CD14-positive monocyte (primary cell): ENCODE measurements around the gene NEDD1. TPM values are rescaled to one million over a fixed set of nuclear protein-coding genes. Genes with fewer than 3 reads are reported as not detected.

Experiments used
- DNase-seq, 3 donors: peaks; one replicate each; pipeline ENCODE4 v3.0.0-alpha.2; 2011 to 2022
- H2AFZ ChIP-seq: 2 replicates; pipeline ENCODE4 v1.6.0; 2012; ENCODE audit warnings: mild to moderate bottlenecking, low read depth, low read length, inconsistent platforms; ENCODE audit not compliant: insufficient read depth, poor library complexity, severe bottlenecking
- H3K27ac ChIP-seq, 2 donors: 1 replicate in 1 of 2; 2 replicates in 1 of 2; pipeline ENCODE4 v1.5.1; 2012 to 2013; ENCODE audit warnings: low read length in 2 of 2, control low read depth in 1 of 2, inconsistent platforms in 1 of 2, low read depth in 1 of 2, mild to moderate bottlenecking in 1 of 2
- H3K27me3 ChIP-seq, 2 donors: one replicate each; pipeline versions ENCODE4 v1.6.0 to v1.6.1; 2011 to 2013; ENCODE audit warnings: low read length in 2 of 2; ENCODE audit not compliant: control insufficient read depth in 2 of 2, insufficient read depth in 2 of 2
- H3K36me3 ChIP-seq, 2 donors: replicated peaks in 1 of 2; 1 replicate in 1 of 2; 2 replicates in 1 of 2; pipeline versions ENCODE4 v1.5.1 to v1.6.1; 2012 to 2013; ENCODE audit warnings: low read length in 2 of 2, control low read depth in 1 of 2, inconsistent platforms in 1 of 2, mild to moderate bottlenecking in 1 of 2; ENCODE audit not compliant: insufficient read depth in 2 of 2, control insufficient read depth in 1 of 2
- H3K4me1 ChIP-seq, 2 donors: 1 replicate in 1 of 2; 2 replicates in 1 of 2; pipeline versions ENCODE4 v1.5.1 to v1.6.1; 2012 to 2013; ENCODE audit warnings: low read length in 2 of 2, control low read depth in 1 of 2, inconsistent platforms in 1 of 2, mild to moderate bottlenecking in 1 of 2, moderate library complexity in 1 of 2; ENCODE audit not compliant: insufficient read depth in 2 of 2, control insufficient read depth in 1 of 2
- H3K4me2 ChIP-seq: replicated peaks from 2 replicates; pipeline ENCODE3; 2012; ENCODE audit warnings: low read length, moderate library complexity, mild to moderate bottlenecking; ENCODE audit not compliant: poor library complexity, severe bottlenecking; ENCODE audit errors: extremely low read depth
- H3K4me3 ChIP-seq, 3 experiments: fragments of 200-600 bp in 1 of 3; sonication (generic) in 1 of 3; replicated peaks in 1 of 3; 1 replicate in 2 of 3; 2 replicates in 1 of 3; pipeline ENCODE4 v1.5.1; 2011 to 2013; ENCODE audit warnings: low read length in 3 of 3, mild to moderate bottlenecking in 3 of 3, control low read depth in 2 of 3, low read depth in 2 of 3, inconsistent platforms in 1 of 3, moderate library complexity in 1 of 3
- H3K79me2 ChIP-seq: 2 replicates; pipeline ENCODE4 v1.6.0; 2012; ENCODE audit warnings: mild to moderate bottlenecking, control low read depth, inconsistent platforms, low read length, moderate library complexity; ENCODE audit not compliant: insufficient read depth
- H3K9ac ChIP-seq: 2 replicates; pipeline ENCODE4 v1.6.0; 2017; ENCODE audit warnings: low read length, mild to moderate bottlenecking; ENCODE audit not compliant: insufficient read depth, poor library complexity, severe bottlenecking
- H3K9me3 ChIP-seq, 2 donors: replicated peaks in 1 of 2; 1 replicate in 1 of 2; 2 replicates in 1 of 2; pipeline versions ENCODE4 v1.5.1 to v1.6.1; 2012 to 2013; ENCODE audit warnings: low read length in 2 of 2, control low read depth in 1 of 2; ENCODE audit not compliant: control insufficient read depth in 1 of 2, insufficient read depth in 1 of 2
- H4K20me1 ChIP-seq: 2 replicates; pipeline ENCODE4 v1.6.0; 2012; ENCODE audit warnings: mild to moderate bottlenecking, low read length, control low read depth, moderate library complexity; ENCODE audit not compliant: insufficient read depth
- H3K27ac Mint-ChIP-seq, 7 donors: one replicate each; pipeline ENCODE4 v1.8.0; 2020; ENCODE audit warnings: mild to moderate bottlenecking in 7 of 7, mixed read lengths in 7 of 7, moderate library complexity in 6 of 7, inconsistent platforms in 2 of 7
- H3K27me3 Mint-ChIP-seq, 3 donors: one replicate each; pipeline ENCODE4 v1.8.0; 2021 to 2022; ENCODE audit warnings: low read depth in 3 of 3, mild to moderate bottlenecking in 3 of 3, mixed read lengths in 3 of 3, moderate library complexity in 3 of 3, inconsistent platforms in 1 of 3
- H3K36me3 Mint-ChIP-seq, 2 donors: one replicate each; pipeline ENCODE4 v1.8.0; 2020; ENCODE audit warnings: mixed read lengths in 2 of 2, inconsistent platforms in 1 of 2, mild to moderate bottlenecking in 1 of 2
- H3K4me1 Mint-ChIP-seq: one replicate; pipeline ENCODE4 v1.8.0; 2020; ENCODE audit warnings: mild to moderate bottlenecking, mixed read lengths
- H3K4me3 Mint-ChIP-seq, 2 donors: one replicate each; pipeline ENCODE4 v1.8.0; 2020; ENCODE audit warnings: mild to moderate bottlenecking in 2 of 2, mixed read lengths in 2 of 2, moderate library complexity in 1 of 2
- H3K9me3 Mint-ChIP-seq, 7 donors: one replicate each; pipeline ENCODE4 v1.8.0; 2020 to 2022; ENCODE audit warnings: mixed read lengths in 7 of 7, mild to moderate bottlenecking in 6 of 7, moderate library complexity in 6 of 7, inconsistent platforms in 2 of 7
- CTCF ChIP-seq: fragments of 200-600 bp; IDR thresholded peaks from one replicate; pipeline ENCODE4 v1.8.0; 2022; ENCODE audit warnings: antibody characterized with exemption, mild to moderate bottlenecking
- WGBS: methylation state at CpG from one replicate; pipeline ENCODE4 v1.1.5; 2013; ENCODE audit warnings: missing lambda C conversion rate; ENCODE audit not compliant: insufficient coverage; 5-methylcytosine and 5-hydroxymethylcytosine counted together
- intact Hi-C, 2 donors: fragments of 100-400 bp; cut with micrococcal nuclease; formaldehyde crosslinking; loops; one replicate each; pipeline versions ENCODE4 v1.15.0 to v1.15.1; 2023
- polyA plus RNA-seq, 3 donors: library from polyadenylated mRNA; depleted of rRNA in 1 of 3; unstranded in 2 of 3; stranded (reverse) in 1 of 3; fragments of 300-500 nt in 2 of 3; fragments of >200 nt in 1 of 3; fragmentation: Illumina TruSeq in 2 of 3; gene quantifications; 1 replicate in 2 of 3; 2 replicates in 1 of 3; pipeline ENCODE4 v1.2.3, GENCODE V29; 2012 to 2021

Gene NEDD1
- polyA plus RNA-seq, 3 donors, result 5.5 to 18.6 (median 5.8) TPM

DNA sequence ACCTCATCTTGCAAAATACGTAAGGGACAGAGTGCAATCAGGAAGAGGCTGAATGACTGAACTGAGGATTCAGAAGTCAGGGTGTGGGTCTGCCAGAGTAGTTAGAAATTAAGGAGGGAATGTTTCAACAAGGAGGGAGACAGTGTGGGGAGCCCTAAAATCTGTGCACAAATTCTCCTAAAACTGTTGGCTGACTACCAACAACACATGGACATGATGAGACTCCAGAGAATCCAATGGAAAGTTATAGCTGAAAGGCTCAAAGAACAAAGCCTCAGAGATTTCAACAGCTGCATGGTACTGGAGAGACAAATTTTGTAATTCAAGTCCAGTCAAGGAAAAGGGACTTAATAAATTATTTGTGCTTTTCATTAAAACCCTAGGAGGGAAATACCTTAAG is 36.1 kb upstream of the NEDD1 start:
- Mint-ChIP-seq H3K27ac (no peak overlapping the region), H3K9me3 (peaks cover 0 to 6% (median 0%) of the 10 kb centered on the region in 7 donors), H3K4me1 (no peaks in the 10 kb centered on the region), H3K36me3 (no peaks in the 10 kb centered on the region), H3K4me3 (no peak overlapping the region), H3K27me3 (no peaks in the 10 kb centered on the region)
- Histone ChIP-seq H3K79me2 (no peaks in the 10 kb centered on the region), H3K27me3 (no peaks in the 10 kb centered on the region), H3K9ac (no peak overlapping the region), H4K20me1 (no peaks in the 10 kb centered on the region), H3K4me1 (no peaks in the 10 kb centered on the region), H3K27ac (no peak overlapping the region), H3K4me3 (no peak overlapping the region), H2AFZ (no peak overlapping the region), H3K4me2 (no peak overlapping the region), H3K36me3 (no peaks in the 10 kb centered on the region), H3K9me3 (no peaks in the 10 kb centered on the region)
- DNase-seq, result no peak
- WGBS, result no CpG with 5 or more reads among the region's 1 CpG
- intact Hi-C loops, result no loop called here
- TF ChIP-seq CTCF, result no peak

DNA sequence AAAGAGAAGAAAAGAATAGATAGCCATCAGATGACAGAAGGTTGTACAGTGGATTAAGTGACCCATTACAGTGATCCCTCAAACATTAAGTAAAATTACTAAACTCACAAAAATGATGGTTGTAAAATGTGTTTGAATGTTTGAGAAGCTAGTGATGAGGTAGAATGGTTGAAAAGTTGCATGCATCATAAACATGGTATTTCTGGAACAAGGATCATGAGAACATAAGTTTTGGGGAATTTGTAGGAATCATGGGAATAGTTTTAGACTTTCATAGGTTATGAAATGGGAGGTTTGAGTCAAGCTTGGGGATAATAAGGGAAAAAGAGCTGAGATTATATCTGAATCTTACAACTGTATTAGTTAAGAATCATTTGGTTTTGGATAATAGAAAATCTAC is 34.1 kb upstream of the NEDD1 start:
- Histone ChIP-seq H3K9me3 (no peaks in the 10 kb centered on the region), H3K27me3 (no peaks in the 10 kb centered on the region), H3K79me2 (no peaks in the 10 kb centered on the region), H2AFZ (no peak overlapping the region), H3K4me1 (no peaks in the 10 kb centered on the region), H3K9ac (no peak overlapping the region), H3K27ac (no peak overlapping the region), H3K36me3 (no peaks in the 10 kb centered on the region), H3K4me3 (no peak overlapping the region), H3K4me2 (no peak overlapping the region), H4K20me1 (no peaks in the 10 kb centered on the region)
- Mint-ChIP-seq H3K9me3 (peaks cover 0 to 6% (median 0%) of the 10 kb centered on the region in 7 donors), H3K4me1 (no peaks in the 10 kb centered on the region), H3K27ac (no peak overlapping the region), H3K4me3 (no peak overlapping the region), H3K36me3 (no peaks in the 10 kb centered on the region), H3K27me3 (peaks cover 0 to 4% (median 2%) of the 10 kb centered on the region in 3 donors)
- DNase-seq, result no peak
- no peak for TF ChIP-seq CTCF
- intact Hi-C loops, result no loop called here
